Umbilical cord (tissue), 2 donors: ENCODE results near the gene PLPPR2. TPM values are rescaled to one million over a fixed set of nuclear protein-coding genes. Genes with fewer than 3 reads are reported as not detected.
"Not testable (repeated sequence)": the region's sequence is repeated elsewhere in the genome, so short reads cannot be mapped to it uniquely, and the experiment has no call there.

ENCODE experiments used
- DNase-seq: peaks from one replicate; pipeline ENCODE4 v3.0.0-alpha.2; 2015; ENCODE audit warnings: low spot score
- total RNA-seq: library from RNA; depleted of rRNA; stranded (reverse); fragments of >200 nt; gene quantifications from one replicate; pipeline ENCODE4 v1.2.3, GENCODE V29; 2014; ENCODE audit warnings: low replicate concordance; ENCODE audit not compliant: insufficient read depth

Gene PLPPR2
- total RNA-seq, 1 donor from 2014 or later: 3.4 TPM

DNA sequence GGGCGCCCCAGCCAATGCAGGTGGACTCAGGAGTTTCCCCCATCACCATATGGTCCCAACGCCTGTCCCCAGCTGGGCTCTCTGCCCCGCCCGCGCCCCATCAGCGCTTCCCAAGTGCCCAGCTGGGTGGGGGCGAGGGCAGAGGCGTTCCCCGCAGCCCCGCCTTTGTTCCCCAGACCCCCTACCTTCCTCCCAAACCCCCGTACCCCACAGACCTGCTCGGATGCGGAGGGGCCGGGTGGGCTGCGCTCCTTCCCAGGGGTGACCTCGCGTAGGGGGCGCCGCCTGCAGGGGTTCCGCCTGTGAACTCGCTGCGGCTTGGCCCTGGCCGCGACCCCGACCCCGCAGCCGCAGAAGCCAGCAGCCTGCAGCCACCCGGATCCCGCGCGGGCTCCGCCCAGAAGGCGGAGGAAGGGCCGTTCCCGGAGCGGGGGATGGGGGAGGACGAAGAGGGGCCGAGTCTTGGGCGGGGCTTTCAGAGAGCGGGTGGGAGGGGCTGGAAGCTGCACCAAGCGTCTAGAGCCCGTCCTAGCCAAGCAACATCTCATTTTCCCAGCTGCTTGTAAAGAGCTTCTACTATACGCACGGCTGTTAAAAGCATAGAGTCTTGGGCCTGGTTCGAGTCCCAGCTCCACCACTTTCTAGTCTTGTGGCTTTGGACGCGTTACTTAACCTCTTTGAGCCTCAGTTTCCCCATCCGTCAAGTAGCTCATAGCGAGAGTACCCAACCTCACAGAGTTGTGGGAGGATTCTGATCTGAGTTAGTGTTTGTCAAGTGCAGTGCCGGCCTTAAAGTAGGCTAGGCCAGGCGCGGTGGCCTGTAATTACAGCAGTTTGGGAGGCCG, 15.8 kb upstream of the PLPPR2 start, which contains the start of gene RAB3D:
RAB3D (minus strand) TSS at position 404 of the 845 bp plus-strand sequence. CDS start 2,258 bp downstream, outside the sequence.
- DNase-seq: peak; percentile 95

DNA sequence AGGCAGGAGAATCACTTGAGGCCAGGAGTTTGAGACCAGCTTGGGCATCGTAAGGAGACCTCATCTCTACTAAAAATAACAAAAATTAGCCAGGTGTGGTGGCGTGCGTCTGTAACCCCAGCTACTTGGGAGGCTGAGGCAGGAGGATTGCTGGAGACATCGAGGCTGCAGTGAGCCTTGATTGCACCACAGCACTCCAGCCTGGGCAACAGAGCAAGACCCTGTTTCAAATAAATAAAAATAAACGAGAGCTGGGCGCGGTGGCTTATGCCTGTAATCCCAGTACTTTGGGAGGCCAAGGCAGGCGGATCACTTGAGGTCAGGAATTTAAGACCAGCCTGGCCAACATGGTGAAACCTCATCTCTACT, 15.1 kb upstream of the PLPPR2 start:
- not testable (repeated sequence) for DNase-seq

DNA sequence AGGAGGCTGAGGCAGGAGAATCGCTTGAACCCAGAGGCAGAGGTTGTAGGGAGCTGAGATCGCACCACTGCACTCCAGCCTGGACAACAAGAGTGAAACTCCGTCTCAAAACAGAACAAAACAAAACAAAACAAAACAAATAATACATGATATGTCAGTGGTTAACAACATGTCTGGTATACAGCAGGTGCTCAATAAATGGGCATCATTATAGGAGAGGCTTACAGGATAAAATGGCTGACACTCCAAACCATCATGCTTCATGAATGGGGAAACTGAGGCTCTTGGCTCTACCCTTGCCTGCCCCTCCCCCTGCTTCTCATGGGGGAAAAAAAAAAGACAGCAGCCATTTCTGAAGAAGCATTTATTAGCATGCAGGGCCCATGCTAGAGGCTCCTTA, 12.8 kb upstream of the PLPPR2 start:
- no peak for DNase-seq

DNA sequence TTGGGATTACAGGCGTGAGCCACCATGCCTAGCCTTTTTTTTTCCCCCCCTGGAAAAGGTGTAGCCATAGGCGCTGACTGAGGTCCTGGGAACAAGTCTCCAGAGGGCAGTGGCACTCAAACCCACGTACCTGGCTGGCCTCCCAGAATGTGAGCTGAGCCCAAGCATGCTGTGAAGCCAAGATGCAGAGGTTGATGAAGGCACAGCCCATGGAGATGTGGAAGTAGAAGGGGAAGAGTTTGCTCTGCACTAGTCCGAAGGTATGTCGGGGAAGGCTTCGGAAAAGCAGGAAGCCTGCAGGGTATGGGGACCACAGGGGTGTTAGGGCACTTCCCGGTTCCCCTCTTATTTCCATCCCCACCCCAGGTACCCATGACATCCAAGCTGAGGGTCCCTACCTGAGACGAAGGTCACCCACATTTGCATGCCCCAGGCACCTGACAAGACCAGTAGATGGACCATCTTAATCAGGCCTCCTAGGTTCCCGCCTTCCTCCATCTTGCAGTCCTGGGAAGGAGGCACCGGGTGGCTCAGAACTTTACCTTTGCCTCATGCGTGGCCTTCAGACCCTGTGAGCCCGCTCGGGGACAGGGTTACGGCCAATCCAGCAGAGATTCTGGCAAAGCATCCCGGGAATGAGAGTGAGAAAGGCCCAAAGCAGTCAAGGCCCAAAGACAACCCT, 10.0 kb upstream of the PLPPR2 start:
- DNase-seq: no peak

DNA sequence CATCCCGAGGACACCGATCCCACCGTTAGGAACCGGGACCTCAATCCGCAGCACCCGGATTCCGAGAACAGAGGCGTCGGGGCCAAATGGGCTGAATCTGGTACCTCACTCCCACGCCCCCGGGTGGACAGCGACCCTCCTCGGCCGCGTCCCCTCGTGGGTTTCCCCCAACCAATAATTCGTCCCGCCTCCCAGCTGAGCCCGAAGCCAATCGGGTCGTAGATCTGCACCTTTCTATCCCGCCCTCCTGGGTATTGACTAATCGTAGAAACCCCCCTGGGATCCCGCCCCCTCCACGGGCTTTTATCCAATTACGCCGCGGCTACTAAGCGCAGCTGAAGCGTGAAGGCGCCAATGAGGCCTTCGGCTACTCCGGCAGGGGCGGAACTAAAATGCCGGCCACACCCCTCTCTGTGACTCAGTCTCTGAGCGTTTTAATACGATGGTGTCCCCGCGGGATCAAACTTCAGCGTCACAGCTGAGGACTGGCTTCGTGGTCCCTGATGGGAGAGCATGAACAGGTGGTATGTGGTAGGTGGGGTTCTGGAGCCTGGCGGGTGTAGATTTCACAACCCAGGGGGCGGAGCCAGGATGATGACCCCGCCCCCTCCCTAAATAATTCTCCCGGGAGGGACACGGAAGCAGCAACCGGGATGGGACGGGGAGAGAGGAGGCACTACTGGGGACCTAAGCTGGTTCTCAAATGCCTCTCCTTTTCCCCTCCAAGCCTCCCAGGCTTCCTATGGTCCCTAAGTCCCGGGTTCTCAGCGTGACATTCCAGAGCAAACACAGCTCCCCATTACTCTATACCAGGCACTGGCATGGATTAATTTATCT, 8.9 kb upstream of the PLPPR2 start, which contains the start of the genes CCDC159 and TMEM205:
CCDC159 (plus strand) TSS at position 416 of the 837 bp plus-strand sequence; CDS start at position 504, 88 bp downstream.
TMEM205 (minus strand) TSS at position 165 of the 837 bp plus-strand sequence. CDS start 649 bp downstream, outside the sequence.
- DNase-seq: peak; percentile 100

DNA sequence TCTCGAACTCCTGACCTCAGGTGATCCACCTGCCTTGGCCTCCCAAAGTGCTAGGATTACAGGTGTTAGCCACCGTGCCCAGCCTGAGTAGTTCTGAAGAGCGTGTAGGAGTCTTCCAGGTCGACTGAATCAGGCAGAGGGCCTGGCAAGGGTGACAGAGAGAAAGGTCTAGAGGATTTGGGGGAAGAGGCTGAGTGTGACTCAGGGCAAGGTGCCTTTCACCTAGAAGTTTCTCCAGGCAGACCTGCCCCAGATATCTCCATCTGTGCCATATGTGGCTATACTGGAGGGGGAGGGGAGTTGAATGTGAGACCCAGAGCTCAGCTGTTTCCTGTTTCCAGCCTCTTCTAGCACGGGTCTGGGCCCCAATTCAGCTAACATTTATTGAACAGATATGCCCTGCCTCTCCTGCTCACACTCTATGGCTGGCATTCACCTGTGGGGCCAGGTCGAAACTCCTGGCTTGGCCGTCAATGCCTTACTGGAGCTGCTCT, 7.6 kb upstream of the PLPPR2 start:
- no peak for DNase-seq

DNA sequence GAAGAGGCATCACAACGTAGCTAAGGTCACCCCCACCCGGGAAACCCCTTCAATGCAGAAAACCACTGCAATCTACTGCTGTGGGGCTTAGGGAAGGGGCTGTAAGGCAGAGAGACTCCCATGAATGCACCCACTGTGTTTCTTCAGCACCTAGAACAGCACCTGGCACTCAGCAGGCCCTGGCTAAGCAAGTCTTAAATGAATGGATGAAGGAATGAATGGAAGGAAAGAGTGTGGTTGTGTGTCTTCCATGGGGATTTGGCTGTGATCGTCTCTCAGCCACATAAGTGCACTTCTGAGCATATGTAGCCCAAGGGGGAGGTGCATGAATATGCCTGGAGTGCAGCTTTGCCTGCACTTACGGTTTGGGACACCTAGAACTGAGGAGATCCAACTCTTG, 6.1 kb upstream of the PLPPR2 start:
- no peak for DNase-seq

DNA sequence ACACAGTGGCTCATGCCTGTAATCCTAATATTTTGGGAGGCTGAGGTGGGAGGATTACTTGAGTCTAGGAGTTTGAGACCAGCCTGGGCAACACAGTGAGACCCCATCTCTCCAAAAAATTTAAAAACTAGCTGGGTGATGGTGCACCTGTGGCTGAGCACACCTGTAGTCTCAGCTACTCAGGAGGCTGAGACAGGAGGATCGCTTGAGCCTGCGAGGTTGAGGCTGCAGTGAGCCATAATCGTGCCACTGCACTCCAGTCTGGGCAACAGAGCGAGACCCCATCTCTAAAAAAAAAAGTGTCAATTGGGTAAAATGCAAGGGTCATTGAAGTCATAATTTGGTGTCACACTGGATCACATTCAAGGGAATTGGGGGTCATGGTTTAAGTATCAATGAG, 1.1 kb upstream of the PLPPR2 start:
- not testable (repeated sequence) for DNase-seq

DNA sequence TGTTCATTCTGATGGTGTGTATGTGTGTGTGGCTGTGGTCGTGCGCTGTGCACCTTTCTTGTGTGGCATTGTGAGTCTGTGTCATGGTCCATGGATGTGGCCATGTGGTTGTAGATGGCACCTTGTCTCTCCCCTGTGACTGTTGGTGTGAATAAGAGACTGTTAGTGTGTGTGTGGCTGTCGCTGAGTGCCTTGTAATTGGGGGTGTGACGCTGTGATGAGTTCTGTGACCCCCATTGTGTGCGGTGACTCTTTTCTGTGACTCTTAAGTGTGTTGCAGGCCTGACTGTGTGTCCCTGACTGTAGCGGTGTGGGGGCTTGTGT, 804 bp downstream of the PLPPR2 start:
- no peak for DNase-seq

DNA sequence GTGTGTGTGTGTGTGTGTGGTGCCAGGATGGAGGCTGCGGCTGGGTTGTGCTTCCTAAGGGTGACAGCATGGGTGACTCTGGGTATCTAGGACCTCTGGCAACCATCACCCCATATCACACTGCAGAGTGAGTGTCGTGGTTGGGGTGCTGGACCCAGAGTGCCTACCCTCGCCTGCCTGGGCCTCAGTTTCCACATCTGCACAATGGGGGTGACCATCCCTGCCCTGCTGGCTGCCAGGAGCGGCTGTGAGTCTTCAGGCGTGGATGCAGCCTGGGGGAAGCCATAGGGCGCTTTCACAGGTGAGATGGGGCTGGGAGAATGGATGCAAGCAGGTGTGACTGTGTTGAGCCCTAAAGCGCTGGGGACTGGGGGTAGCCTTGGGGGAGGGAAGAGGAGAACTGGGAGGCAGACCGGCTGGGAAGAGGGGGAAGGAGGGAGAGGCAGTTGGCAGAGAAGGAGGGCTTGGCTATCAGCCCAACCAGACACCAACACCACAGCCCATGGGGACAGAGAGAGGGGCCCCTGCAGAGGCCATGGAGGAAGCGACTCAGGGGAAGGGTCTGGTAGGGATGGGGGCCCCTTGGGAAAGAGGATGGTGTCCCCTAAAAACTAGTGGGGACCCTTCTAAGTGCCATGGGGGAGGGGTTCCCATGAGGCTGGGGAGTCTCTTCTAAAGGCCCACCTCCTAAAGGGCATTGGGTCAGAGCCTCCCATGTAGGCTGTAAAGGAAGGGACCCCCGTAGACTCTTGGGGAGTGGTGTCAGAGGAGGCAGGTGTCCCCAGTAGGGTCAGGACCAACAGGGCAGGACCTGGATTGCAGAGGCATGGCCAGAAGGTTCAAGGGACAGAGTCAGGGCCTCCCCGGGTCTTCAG, 1.7 kb downstream of the PLPPR2 start:
- DNase-seq: no peak

DNA sequence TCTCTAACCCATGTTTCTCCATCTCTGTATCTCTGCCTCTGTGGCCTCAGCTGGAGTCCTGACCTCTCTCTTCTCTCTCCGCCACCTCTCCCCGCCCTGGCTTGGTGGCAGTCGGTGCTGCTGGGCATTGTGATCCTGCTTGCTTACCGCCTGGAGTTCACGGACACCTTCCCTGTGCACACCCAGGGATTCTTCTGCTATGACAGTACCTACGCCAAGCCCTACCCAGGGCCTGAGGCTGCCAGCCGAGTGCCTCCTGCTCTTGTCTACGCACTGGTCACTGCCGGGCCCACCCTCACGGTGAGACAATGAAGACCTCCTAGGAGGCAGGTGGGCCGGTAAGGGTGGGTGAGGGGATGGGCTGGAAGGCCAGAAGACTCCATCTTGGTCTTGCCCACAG, 4.2 kb downstream of the PLPPR2 start:
- no peak for DNase-seq

DNA sequence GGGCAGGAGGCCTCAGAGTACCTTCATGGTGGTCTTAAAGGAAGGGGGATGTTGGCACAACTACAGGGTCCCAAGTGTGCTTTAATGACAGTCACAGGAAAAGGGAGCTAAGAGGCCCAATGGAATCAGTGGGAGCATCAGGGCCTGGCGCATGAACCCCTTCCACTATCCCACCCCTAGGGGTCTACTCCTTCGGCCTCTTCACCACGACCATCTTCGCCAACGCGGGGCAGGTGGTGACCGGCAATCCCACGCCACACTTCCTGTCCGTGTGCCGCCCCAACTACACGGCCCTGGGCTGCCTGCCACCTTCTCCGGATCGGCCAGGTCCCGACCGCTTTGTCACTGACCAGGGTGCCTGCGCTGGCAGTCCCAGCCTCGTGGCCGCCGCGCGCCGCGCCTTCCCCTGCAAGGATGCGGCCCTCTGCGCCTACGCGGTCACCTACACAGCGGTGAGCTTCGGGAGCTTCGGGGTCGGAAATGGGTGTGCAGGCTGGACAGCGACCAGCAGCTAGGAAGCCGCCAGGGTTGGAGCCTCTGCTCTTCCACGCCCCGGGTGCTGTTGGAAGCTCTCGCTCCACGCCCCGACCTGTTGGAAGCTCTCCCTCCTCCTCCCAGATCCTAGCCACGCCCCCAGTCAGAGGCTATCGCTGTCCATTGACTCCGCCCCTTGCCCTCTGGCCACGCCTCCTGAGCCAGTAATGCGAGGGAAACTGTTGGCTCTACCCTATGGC, 6.0 kb downstream of the PLPPR2 start:
- DNase-seq: no peak

DNA sequence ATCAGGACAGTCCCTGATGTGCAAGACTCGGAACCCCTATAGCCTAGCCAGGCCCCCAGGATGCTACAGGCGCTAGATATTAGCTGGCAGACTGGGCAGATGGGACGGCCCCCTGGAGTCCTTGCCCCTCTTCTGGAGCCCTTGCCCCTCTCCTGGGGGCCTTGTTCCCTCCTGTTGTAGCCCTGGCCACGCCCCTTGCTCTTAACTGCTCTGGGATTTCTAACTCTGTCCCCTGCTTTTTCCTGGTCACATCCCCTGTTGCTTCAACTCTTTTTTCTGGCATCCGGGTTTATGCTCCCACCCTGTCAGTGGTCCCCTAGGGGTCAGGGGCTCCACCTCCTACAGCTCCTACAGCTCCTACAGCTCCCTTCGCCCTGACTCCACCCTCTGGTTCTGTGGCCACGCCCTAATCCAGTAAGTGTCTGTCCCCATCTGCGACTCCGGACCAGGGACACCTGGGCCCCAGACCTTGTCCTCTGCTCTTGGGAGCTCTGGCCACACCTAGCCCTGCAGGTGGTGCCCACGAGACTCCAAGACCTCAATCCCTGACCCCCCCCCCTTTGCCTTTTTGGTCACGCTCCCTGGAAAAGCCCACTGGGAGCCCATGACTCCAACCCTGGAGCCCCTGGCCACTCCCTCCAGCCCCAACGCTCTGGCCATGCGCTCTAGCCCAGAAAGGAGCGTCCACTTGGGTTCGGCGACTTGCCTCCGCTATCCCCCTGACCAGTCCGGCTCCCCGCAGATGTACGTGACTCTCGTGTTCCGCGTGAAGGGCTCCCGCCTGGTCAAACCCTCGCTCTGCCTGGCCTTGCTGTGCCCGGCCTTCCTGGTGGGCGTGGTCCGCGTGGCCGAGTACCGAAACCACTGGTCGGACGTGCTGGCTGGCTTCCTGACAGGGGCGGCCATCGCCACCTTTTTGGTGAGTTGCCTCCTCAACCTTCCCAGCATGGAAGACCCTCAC, 6.8 kb downstream of the PLPPR2 start:
- DNase-seq: no peak

DNA sequence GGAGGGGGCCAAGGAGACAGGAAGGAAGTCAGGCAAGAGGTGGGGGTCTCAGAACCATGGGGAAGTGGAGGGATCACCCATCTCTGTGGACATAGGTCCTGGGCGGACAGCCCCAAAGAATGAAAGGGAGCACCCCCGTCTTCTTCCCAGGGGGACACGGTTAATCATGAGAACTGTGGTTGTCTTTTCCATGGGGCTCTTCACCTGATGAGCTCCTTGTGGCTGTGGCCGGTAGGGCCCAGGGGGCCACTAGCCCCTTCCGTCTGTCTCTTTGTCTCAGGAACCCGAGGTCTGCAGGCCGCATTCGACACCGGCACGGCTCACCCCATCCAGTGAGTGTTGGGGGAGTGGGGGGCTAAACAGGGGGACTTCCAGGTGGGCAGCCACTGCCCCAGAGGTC, 8.6 kb downstream of the PLPPR2 start:
- no peak for DNase-seq

DNA sequence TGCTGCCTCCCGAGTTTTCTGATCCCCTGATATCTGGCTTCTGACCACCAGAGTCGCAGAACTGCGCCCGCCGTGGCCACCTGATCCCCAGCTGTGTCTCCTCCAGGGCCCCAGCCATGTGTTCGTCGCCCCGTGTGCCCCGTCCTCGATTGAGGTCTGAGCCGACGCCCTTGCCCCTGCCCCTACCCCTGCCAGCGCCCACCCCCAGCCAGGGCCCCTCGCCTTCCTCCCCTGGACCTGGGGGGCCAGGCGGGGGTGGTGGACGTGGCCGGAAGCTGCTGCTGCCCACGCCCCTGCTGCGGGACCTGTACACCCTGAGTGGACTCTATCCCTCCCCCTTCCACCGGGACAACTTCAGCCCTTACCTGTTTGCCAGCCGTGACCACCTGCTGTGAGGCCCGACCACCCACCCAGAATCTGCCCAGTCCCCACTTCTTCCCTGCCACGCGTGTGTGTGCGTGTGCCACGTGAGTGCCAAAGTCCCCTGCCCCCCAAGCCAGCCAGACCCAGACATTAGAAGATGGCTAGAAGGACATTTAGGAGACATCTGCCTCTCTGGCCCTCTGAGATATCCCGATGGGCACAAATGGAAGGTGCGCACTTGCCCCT, 9.2 kb downstream of the PLPPR2 start:
- no peak for DNase-seq

DNA sequence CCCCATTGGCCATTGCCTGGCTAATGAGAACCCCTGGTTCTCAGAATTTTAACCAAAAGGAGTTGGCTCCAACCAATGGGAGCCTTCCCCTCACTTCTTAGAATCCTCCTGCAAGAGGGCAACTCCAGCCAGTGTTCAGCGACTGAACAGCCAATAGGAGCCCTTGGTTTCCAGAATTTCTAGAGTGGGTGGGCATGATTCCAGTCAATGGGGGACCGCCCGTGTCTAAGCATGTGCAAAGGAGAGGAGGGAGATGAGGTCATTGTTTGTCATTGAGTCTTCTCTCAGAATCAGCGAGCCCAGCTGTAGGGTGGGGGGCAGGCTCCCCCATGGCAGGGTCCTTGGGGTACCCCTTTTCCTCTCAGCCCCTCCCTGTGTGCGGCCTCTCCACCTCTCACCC, 9.7 kb downstream of the PLPPR2 start:
- no peak for DNase-seq

DNA sequence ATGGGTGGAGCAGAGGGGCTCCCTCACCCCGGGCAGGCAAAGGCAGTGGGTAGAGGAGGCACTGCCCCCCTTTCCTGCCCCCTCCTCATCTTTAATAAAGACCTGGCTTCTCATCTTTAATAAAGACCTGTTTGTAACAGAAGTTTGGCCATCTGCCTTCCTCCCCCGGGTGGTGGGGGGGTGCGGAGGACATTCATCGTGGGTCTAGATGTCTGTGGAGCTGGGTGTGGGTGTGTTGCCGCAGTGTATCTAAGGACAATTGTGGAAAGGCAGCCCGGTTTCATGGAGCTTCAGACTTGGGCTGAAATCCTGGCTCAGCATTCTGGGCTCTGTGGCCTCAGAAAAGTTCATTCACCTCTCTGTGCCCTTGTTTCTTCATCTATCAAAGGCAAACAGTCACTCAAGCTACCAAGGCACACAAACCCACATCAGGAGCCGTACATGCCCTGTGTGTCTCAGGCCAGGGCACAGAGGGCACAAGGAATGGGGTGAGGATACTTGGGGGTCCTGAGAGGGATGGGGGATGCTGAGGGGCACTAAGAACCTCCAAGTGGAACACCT, 10.4 kb downstream of the PLPPR2 start:
- DNase-seq: no peak

DNA sequence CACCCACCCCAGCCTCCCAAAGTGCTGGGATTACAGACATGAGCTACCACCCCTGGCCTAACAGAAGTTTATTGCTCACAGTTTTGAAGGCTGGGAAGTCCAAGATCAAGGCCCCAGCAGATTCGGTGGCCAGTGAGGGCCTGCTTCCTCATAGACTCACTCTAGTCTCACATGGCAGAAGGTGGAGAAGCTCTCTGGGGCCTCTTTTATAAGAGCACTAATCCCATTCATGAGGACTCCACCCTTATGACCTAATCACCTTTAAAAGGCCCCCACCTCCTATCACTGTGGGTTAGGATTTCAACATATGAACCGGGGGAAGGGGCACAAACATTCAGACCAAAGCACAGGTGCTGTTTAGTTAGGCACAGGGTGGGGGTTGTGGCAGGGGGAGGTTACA, 12.3 kb downstream of the PLPPR2 start:
- DNase-seq: no peak
